Cerebellar cortex (tissue), 1 donor: ENCODE data around the gene ZNF697.
A peak's percentile ranks its signal among the peaks of the same experiment; 100 is the strongest.
"Not testable (repeated sequence)": the region's sequence is repeated elsewhere in the genome, so short reads cannot be mapped to it uniquely, and the experiment has no call there.

Source experiments
- DNase-seq: peaks from one replicate; pipeline ENCODE4 v3.0.0-alpha.2; 2015; ENCODE audit warnings: low spot score

The ZNF697 gene

GRCh38 chr1:119647734-119648619, at the start of gene ZNF697:
TSS of gene ZNF697 (minus strand) at chr1:119648266. CDS start at chr1:119626100, 22,166 bp downstream.
- DNase-seq = peak; percentile 97

DNA sequence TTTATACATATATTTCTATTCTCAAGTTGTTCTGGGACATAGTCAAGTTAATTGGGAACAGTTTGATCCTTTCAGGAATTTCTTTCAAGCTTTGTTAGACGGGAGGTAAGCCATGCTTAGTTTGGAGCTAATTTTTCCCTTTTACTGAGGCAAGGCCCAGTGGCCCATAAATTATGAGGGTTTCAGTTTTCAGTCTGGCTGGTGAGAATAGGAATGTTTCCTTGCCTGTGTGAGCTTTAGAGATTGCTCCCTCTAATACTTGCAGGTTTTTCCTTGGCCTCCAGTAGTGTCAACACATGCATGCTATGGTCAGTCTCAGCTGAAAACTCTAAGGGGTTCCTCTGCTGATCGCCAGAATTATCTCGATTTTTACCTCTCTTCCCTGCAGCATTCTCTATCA, 49.5 kb upstream of the ZNF697 start:
- no peak for DNase-seq

GRCh38 chr1:119696863-119697262, 48.8 kb upstream of the ZNF697 start:
- DNase-seq = not testable (repeated sequence)

DNA sequence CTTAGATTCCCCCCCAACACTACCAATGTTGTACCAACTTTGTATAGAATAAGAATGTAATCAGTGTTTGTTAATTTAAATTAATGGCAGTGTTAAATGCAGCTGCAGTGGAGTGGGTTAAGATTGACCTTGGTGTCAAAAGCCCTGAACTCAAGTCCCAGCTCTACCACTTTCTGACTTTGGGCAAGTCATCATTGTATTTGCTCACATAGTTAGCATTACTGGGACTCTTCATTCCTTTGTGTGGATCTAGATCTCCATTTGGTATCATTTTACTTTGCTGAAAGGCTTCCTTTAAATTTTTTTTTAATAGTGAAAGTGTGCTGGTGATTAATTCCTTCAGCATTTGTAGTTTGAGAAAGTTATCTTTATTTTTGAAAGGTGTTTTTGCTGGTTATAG, 41.4 kb upstream of the ZNF697 start:
- no peak for DNase-seq

- DNase-seq = no peak
Observed at GRCh38 chr1:119688810-119689209, 40.7 kb upstream of the ZNF697 start.

DNA sequence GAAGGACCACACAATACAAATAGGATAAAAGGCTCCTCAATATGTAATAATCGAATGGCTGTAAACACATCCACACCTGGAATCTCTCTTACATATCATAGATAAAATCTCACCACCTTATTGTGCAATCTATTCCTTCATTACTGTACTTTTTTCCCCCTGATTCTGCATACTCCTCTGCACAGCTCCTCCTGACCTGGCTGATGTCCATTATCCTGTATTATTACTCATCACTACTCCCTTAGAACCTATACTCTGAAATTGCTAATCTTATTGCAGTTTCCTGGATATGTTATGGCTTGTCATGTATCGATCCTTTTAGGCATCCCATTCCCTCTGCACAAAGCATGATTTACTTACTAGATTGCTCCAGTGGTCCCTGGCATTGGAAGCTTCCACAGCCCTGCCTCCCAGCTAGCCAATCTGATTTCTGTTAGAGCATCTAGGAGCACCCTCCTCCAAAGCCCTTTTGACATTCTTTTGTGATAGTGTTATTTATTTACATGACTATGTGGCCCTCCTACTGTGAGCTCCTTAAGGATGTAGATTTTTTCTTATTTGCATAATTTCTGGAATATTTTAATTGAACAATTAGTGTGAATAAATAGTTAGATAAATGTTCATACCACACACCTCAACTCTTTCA, 39.5 kb upstream of the ZNF697 start:
- no peak for DNase-seq

- no peak for DNase-seq
Observed at GRCh38 chr1:119686661-119687060, 38.6 kb upstream of the ZNF697 start.

GRCh38 chr1:119683893-119684292, 35.8 kb upstream of the ZNF697 start:
- DNase-seq = no peak

DNA sequence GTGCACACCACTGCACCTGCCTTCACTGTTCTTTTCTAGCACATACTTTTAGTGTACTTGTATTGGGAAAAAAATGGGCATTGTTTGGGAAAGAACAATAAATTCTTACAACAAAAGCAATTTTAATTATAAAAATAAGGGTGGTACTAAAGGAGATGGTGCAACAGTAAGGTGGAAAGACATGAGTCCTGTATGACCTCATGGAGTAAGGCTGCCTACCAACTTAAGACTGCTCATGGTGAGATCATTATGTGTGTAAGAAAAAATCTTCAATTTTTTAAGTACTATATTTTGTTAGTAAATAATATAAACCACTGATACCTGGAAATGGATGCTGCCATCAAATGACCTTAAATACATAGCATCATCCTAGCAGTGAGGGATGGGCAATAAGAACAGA, 34.1 kb upstream of the ZNF697 start:
- no peak for DNase-seq

GRCh38 chr1:119681560-119681959, 33.5 kb upstream of the ZNF697 start:
- no peak for DNase-seq

DNA sequence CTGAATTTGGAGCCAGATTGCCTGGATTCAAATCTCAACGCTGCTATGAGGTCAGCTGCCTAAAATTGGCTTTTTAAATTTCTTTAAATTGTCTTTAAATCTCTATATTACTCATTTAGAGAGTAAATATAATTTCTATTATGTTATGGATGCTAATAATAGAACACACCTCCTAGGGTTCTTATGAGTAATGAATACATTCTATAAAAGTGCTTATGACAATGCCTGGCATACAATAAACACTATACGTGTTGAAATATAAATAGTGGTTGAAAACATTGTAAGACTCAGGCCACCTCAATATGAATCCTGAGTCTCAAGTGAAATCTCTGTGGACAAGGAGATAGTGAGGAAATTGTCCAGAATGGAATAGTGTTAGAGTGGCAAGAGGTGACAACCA, 32.7 kb upstream of the ZNF697 start:
- no peak for DNase-seq

GRCh38 chr1:119680193-119680592, 32.1 kb upstream of the ZNF697 start:
- no peak for DNase-seq

- no peak for DNase-seq
Observed at GRCh38 chr1:119679223-119679622, 31.2 kb upstream of the ZNF697 start.

- DNase-seq = no peak
Observed at GRCh38 chr1:119676571-119677206, 28.6 kb upstream of the ZNF697 start.

- DNase-seq = peak; percentile 88
Observed at GRCh38 chr1:119675349-119676345, 27.6 kb upstream of the ZNF697 start.

DNA sequence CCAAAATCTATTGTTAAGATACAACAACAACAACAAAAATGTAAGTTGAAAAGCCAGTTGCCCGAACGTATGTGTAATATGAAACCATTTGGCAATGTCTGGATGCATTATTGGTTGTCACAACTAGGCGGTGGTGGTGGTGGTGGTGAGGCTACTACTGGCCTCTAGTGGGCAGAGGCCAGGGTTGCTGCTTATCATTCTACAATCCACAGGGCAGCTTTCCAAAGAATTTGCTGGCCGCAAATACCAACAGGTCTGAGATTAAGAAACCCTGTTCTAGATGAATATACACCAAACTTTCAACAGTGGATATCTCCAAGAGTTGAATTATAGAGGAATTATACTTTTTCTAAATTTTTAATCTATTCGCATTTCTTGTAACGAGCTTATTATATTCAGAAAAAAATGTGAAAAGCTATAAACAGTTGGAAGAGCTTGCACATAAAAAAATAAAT, 26.8 kb upstream of the ZNF697 start:
- DNase-seq = peak; percentile 38

DNA sequence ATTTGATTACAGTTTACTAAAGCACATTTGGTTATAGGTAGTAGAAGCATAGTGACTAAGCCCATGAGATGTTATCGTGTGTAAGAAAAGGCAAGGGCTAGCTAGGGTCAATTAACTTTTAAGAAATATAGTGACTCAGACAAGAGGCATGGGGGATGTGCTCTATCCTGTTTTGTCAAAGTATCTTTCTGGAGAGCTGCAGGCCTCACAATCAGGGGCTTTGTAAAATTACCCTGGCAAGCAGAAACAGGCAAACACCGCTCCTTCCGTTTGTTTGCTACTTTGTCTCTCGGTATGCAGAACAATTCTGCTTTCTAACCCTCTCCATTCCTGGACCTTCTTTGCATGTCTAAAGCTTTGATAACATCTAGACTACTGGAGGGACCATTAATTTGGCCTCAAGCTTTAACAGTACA, 26.1 kb upstream of the ZNF697 start:
- DNase-seq = no peak

DNA sequence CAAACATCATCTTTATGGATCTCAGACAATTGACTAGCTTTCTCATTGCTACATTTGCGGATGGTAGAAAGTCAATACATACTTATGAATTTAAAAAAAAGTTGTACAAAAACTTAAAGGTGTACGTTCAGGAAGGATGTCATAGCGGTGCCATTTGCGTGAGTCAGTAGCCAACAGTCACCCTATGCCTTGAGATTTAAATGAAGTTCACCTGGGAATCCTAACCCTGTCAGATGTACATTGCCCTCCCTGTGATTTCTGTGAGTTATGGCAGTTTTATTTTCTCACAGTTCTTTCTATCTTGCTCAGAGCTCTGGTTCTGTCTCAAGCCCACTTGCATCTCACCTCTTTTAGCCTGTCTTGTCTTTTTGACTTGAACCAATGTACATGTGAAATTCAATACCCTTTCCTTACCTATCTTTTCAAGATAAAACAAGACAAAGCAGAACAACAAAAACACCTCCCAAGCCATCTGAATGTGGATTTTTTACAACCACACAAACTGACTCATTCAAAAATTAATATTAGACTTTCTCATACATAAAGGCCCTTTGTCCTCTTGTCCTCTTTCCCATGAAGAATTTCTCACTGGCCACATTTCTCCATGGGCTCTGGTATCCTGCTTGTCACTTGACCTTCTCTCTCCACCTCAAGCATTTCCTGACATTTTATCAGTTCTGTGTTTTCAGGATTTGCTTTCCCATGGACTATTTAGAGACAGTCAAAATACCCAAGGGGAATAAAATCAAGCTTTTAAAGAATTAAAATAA, 25.3 kb upstream of the ZNF697 start:
- DNase-seq = no peak

DNA sequence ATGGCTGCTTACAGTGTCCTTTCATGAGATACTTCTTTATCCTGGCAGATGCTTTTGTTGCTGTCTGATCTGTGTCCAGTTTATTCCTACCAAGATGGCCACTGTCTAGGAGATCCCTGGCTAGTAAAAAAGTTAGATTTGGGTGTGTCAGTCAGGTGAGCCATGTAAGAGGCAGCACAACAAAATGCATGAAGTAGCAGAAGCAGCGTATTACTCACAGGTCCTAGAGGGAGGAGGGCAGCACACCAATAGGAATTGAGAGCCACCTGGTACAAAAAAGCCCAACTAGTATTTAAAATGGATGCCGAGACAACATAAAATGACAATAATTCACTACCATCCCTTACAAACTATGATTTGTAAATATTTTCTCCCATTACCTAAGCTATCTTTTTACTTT, 22.8 kb upstream of the ZNF697 start:
- no peak for DNase-seq

DNA sequence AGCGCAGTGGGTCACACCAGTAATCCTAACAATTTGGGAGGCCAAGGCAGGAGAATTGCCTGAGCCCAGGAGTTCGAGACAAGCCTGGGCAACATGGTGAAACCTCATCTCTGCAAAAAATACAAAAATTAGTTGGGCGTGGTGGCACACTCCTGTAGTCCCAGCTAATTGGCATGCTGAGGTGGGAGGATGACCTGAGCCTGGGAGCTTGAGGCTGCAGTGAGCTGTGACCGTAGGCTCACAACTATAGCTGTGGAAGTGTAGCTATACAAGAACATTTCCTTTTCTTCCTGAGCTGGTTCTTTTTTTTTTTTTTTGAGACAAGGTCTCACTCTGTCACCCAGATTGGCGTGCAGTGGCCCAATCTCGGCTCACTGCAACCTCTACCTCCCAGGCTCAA, 19.1 kb upstream of the ZNF697 start:
- no peak for DNase-seq

GRCh38 chr1:119664067-119664466, 16.0 kb upstream of the ZNF697 start:
- no peak for DNase-seq
